Measurements from ENCODE around the gene BDH1. TPM values are rescaled to one million over a fixed set of nuclear protein-coding genes. Genes with fewer than 3 reads are reported as not detected.
"Not testable (repeated sequence)": the region's sequence is repeated elsewhere in the genome, so short reads cannot be mapped to it uniquely, and the experiment has no call there.

BDH1 gene
- total RNA-seq, 4 donors from 2014 or later, result 127 to 258 (median 197) TPM

DNA sequence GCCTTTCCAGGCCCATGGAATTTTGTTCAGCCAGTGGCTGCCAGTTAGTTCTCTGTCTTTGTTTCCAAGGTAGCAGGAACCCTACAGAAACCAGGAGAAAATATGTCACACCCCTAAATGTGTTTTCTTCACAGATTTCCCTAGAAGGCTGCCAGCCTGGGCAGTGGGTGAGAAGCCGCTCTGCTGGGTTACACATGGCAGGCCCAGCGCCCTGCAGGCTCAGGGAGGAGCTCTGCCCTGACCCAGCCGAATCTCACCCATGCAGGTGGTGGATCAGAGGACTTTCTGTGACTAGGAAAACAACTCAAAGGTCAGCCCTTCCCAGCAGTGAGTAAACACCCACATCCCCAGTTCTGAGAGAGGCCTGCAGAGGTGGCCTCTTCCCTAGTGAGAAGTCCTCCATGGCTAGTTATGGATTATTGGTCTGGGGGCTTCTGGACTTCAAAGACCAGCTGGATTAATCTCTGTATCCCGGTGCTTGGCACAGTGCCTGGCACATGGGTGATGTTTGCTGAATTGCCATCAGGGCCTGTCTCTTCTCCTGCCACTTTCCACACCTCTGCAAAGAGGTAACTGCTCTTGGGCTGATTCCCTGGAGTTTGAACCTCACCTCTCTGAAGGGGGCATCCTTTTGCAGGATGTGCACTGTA, 34.7 kb upstream of the BDH1 start:
- TF ChIP-seq POLR2AphosphoS5 (IDR thresholded peaks at IDR 0.05), result peak in 2 of 3 donors; percentile 56 to 81
- TF ChIP-seq POLR2A (IDR thresholded peaks at IDR 0.05), result peak; percentile 57
- peak; percentile 11 for TF ChIP-seq EP300 (IDR thresholded peaks at IDR 0.05; ENCODE audit: low read depth)
- TF ChIP-seq, protein P1, sequence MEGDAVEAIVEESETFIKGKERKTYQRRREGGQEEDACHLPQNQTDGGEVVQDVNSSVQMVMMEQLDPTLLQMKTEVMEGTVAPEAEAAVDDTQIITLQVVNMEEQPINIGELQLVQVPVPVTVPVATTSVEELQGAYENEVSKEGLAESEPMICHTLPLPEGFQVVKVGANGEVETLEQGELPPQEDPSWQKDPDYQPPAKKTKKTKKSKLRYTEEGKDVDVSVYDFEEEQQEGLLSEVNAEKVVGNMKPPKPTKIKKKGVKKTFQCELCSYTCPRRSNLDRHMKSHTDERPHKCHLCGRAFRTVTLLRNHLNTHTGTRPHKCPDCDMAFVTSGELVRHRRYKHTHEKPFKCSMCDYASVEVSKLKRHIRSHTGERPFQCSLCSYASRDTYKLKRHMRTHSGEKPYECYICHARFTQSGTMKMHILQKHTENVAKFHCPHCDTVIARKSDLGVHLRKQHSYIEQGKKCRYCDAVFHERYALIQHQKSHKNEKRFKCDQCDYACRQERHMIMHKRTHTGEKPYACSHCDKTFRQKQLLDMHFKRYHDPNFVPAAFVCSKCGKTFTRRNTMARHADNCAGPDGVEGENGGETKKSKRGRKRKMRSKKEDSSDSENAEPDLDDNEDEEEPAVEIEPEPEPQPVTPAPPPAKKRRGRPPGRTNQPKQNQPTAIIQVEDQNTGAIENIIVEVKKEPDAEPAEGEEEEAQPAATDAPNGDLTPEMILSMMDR (IDR thresholded peaks at IDR 0.05), result no peak
- H3K4me1 ChIP-seq, result peaks cover 8 to 44% (median 21%) of the 10 kb centered on the region in 4 donors
- peak; percentile 86 for DNase-seq
- in situ Hi-C loops (cut with MboI; ENCODE audit: low pct_ligation_motif_present in 1 of 4, low pct_unique_long_range_greater_than_20kb in 1 of 4, low sequenced_read_pairs in 3 of 4), result no loop called here
- no peaks in the 10 kb centered on the region for H3K27me3 ChIP-seq
- intact Hi-C loops (cut with DNase I; ENCODE audit: low total_unique reads), result loop anchor here (5.0 kb wide), 1 partner anchor 1718 kb away; no protein-coding TSS in a partner anchor
- no peaks in the 10 kb centered on the region for H3K36me3 ChIP-seq
- no peaks in the 10 kb centered on the region for H3K9me3 ChIP-seq
- no peak overlapping the region for H3K4me3 ChIP-seq
- H3K27ac ChIP-seq, result peak overlapping the region; percentile 81 to 89 (median 84)
- WGBS, 2 donors (ENCODE audit: low coverage in 1 of 2), result 63% methylated on average over 4 of the region's 4 CpGs; no CpG with 5 or more reads in 1 of the 2 donors

DNA sequence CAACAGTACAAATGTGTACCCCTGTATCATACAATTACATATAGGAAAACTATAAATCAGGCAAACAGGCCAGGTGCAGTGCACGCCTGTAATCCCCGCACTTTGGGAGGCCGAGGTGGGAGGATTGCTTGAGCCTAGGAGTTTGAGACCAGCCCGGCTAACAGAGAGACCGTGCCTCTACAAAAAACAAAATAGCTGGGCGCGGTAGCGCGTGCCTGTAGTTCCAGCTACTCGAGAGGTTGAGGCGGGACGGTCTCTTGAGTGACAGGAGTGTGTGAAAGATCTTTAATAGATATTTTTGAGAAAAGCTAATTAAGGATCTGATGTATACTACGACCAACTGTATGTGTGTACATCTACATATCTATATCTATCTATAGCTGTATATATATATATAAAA, 33.8 kb upstream of the BDH1 start:
- no peaks in the 10 kb centered on the region for H3K36me3 ChIP-seq
- no peak for TF ChIP-seq EP300 (IDR thresholded peaks at IDR 0.05; ENCODE audit: low read depth)
- TF ChIP-seq, protein P1 (IDR thresholded peaks at IDR 0.05), result peak in 1 of 5 experiments; percentile 1
- intact Hi-C loops (cut with DNase I; ENCODE audit: low total_unique reads), result no loop called here
- H3K27ac ChIP-seq, result peak overlapping the region; percentile 81 to 89 (median 84)
- H3K4me1 ChIP-seq, result peaks cover 8 to 40% (median 21%) of the 10 kb centered on the region in 4 donors
- no peak overlapping the region for H3K4me3 ChIP-seq
- no peaks in the 10 kb centered on the region for H3K9me3 ChIP-seq
- no peaks in the 10 kb centered on the region for H3K27me3 ChIP-seq
- DNase-seq, result no peak
- 83 to 84% methylated on average over 11 to 13 of the region's 13 CpGs for WGBS, 2 donors (ENCODE audit: low coverage in 1 of 2)
- in situ Hi-C loops (cut with MboI; ENCODE audit: low pct_ligation_motif_present in 1 of 4, low pct_unique_long_range_greater_than_20kb in 1 of 4, low sequenced_read_pairs in 3 of 4), result no loop called here

DNA sequence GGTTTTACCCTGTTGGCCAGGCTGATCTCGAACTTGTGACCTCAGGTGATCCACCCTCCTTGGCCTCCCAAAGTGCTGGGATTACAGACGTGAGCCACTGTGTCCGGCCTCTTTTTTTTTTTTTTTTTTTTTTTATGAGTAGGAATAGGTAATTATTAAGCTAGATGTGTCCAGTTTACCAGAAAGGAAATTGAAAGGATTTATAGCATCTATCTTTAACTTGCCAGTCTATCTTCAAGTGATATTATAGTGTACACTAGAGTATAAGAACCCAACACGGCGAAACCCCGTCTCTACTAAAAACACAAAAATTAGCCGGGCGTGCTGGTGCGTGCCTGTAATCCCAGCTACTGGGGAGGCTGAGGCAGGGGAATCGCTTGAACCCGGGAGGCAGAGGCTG, 31.0 kb upstream of the BDH1 start:
- in situ Hi-C loops (cut with MboI; ENCODE audit: low pct_ligation_motif_present in 1 of 4, low pct_unique_long_range_greater_than_20kb in 1 of 4, low sequenced_read_pairs in 3 of 4); H3K4me3 ChIP-seq; H3K9me3 ChIP-seq; DNase-seq; H3K36me3 ChIP-seq; intact Hi-C loops (cut with DNase I; ENCODE audit: low total_unique reads); H3K27me3 ChIP-seq: not testable (repeated sequence)
- peak in 1 of 3 donors; percentile 43 for TF ChIP-seq POLR2AphosphoS5 (IDR thresholded peaks at IDR 0.05)
- peak; percentile 32 for TF ChIP-seq POLR2A (IDR thresholded peaks at IDR 0.05)
- Histone ChIP-seq H3K27ac (peak overlapping the region; percentile 73 to 83 (median 80)), H3K4me1 (peaks cover 8 to 40% (median 21%) of the 10 kb centered on the region in 4 donors)
- WGBS, 2 donors (ENCODE audit: low coverage in 1 of 2), result 13 to 58% methylated on average over 3 to 11 of the region's 11 CpGs

DNA sequence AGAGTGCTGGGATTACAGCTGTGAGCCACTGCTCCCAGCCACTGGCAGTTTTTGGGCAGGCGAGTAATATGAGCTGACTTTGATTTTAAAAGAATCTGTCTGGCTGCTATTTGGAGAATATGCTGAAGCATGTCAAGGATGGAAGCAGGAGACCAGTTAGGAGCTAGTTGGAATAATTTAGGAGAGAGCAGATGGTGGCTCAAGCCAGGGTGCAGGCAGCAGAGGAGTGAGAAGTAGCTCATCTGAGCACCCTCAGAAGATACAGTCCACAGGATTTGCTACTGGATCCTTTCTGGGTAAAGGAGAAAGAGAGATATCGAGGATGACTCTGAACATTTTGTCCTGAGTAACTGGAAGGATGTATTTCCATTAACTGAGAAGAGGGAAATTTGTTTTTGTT, 30.4 kb upstream of the BDH1 start:
- in situ Hi-C loops (cut with MboI; ENCODE audit: low pct_ligation_motif_present in 1 of 4, low pct_unique_long_range_greater_than_20kb in 1 of 4, low sequenced_read_pairs in 3 of 4), result no loop called here

More for the DNA sequence above, 30.4 kb upstream of the BDH1 start:
- H3K9me3 ChIP-seq, result no peaks in the 10 kb centered on the region
- peaks cover 8 to 37% (median 19%) of the 10 kb centered on the region in 4 donors for H3K4me1 ChIP-seq
- no peaks in the 10 kb centered on the region for H3K36me3 ChIP-seq
- H3K27ac ChIP-seq, result peak overlapping the region; percentile 55 to 83 (median 80)
- 96 to 100% methylated on average over 2 of the region's 2 CpGs for WGBS, 2 donors (ENCODE audit: low coverage in 1 of 2)
- no peak for DNase-seq
- H3K4me3 ChIP-seq, result no peak overlapping the region
- no peaks in the 10 kb centered on the region for H3K27me3 ChIP-seq
- TF ChIP-seq POLR2A (IDR thresholded peaks at IDR 0.05) (no peak), EP300 (IDR thresholded peaks at IDR 0.05; ENCODE audit: low read depth) (no peak), POLR2AphosphoS5 (IDR thresholded peaks at IDR 0.05) (no peak)
- TF ChIP-seq, protein P1 (IDR thresholded peaks at IDR 0.05), result no peak
- intact Hi-C loops (cut with DNase I; ENCODE audit: low total_unique reads), result no loop called here
